GM23338 (cell line): ENCODE results near the gene LRIG1. TPM values are rescaled to one million over a fixed set of nuclear protein-coding genes. Genes with fewer than 3 reads are reported as not detected.
A peak's percentile ranks its signal among the peaks of the same experiment; 100 is the strongest.

Source experiments
- ATAC-seq: fragments of 200-7000 bp; cut with Tn5 transposase; 3 replicates; pipeline ENCODE4 v1.9.1; 2020
- DNase-seq: peaks from one replicate; pipeline ENCODE4 v3.0.0-alpha.2; 2015; ENCODE audit warnings: low spot score
- H2AFZ ChIP-seq: fragments of 200-600 bp; sonication (generic); 2 replicates; pipeline ENCODE4 v1.8.0; 2016; ENCODE audit warnings: antibody characterized with exemption, mild to moderate bottlenecking, moderate library complexity
- H3F3A ChIP-seq: fragments of 200-600 bp; sonication (generic); replicated peaks from 2 replicates; pipeline ENCODE4 v1.8.0; 2017; ENCODE audit warnings: antibody characterized with exemption, mixed run types, low read depth
- H3K27ac ChIP-seq: fragments of 200-600 bp; sonication (generic); 2 replicates; pipeline ENCODE4 v1.6.1; 2016; ENCODE audit warnings: low read depth
- H3K27me3 ChIP-seq: fragments of 200-600 bp; sonication (generic); 2 replicates; pipeline ENCODE4 v1.8.0; 2016; ENCODE audit warnings: mild to moderate bottlenecking, mixed run types, moderate library complexity; ENCODE audit not compliant: insufficient read depth
- H3K36me3 ChIP-seq: fragments of 200-600 bp; sonication (generic); 2 replicates; pipeline ENCODE4 v1.8.0; 2016; ENCODE audit warnings: mild to moderate bottlenecking; ENCODE audit not compliant: insufficient read depth
- H3K4me1 ChIP-seq: fragments of 200-600 bp; sonication (generic); 2 replicates; pipeline ENCODE4 v1.8.0; 2016; ENCODE audit warnings: mild to moderate bottlenecking, moderate library complexity; ENCODE audit not compliant: insufficient read depth
- H3K4me2 ChIP-seq: fragments of 200-600 bp; sonication (generic); 2 replicates; pipeline ENCODE4 v1.7.1; 2017; ENCODE audit warnings: mixed run types
- H3K4me3 ChIP-seq: fragments of 200-600 bp; sonication (generic); 2 replicates; pipeline ENCODE4 v1.6.1; 2016; ENCODE audit warnings: mixed run types
- H3K79me2 ChIP-seq: fragments of 200-600 bp; sonication (generic); replicated peaks from 2 replicates; pipeline ENCODE4 v1.8.0; 2017; ENCODE audit warnings: mild to moderate bottlenecking; ENCODE audit not compliant: insufficient read depth
- H3K9me2 ChIP-seq: fragments of 200-600 bp; sonication (generic); 2 replicates; pipeline ENCODE4 v1.8.0; 2017; ENCODE audit not compliant: insufficient read depth
- H4K20me1 ChIP-seq: fragments of 200-600 bp; sonication (generic); replicated peaks from 2 replicates; pipeline ENCODE4 v1.8.0; 2017; ENCODE audit warnings: mild to moderate bottlenecking; ENCODE audit not compliant: insufficient read depth
- H3K27ac Mint-ChIP-seq: 2 replicates; pipeline ENCODE4 v1.8.0; 2020; ENCODE audit warnings: inconsistent platforms, mild to moderate bottlenecking, moderate library complexity, mixed read lengths
- H3K27me3 Mint-ChIP-seq: 3 replicates; pipeline ENCODE4 v1.8.0; 2022; ENCODE audit warnings: low read depth, mild to moderate bottlenecking, moderate library complexity, mixed read lengths, inconsistent platforms; ENCODE audit not compliant: insufficient read depth, poor library complexity
- H3K36me3 Mint-ChIP-seq: 3 replicates; pipeline ENCODE4 v1.8.0; 2021; ENCODE audit warnings: low read depth, mild to moderate bottlenecking, inconsistent platforms, moderate library complexity, mixed read lengths
- H3K4me1 Mint-ChIP-seq: 3 replicates; pipeline ENCODE4 v1.8.0; 2020; ENCODE audit warnings: mild to moderate bottlenecking, inconsistent platforms, mixed read lengths
- H3K4me3 Mint-ChIP-seq: 3 replicates; pipeline ENCODE4 v1.8.0; 2021; ENCODE audit warnings: moderate library complexity, mild to moderate bottlenecking, inconsistent platforms, mixed read lengths
- H3K9me3 Mint-ChIP-seq: 3 replicates; pipeline ENCODE4 v1.8.0; 2020; ENCODE audit warnings: moderate library complexity, mild to moderate bottlenecking, inconsistent platforms, mixed read lengths
- CREB1 ChIP-seq: fragments of 250-450 bp; sonication (Bioruptor Pico); IDR thresholded peaks from 2 replicates; pipeline ENCODE4 v1.5.0; 2020; ENCODE audit warnings: low read depth, mild to moderate bottlenecking, moderate library complexity
- JUNB ChIP-seq: IDR thresholded peaks from one replicate; pipeline ENCODE4 v1.6.1; 2016; ENCODE audit warnings: antibody characterized with exemption; ENCODE audit not compliant: unreplicated experiment
- STAT1 ChIP-seq: IDR thresholded peaks from one replicate; pipeline ENCODE4 v1.6.1; 2016; ENCODE audit warnings: antibody characterized with exemption; ENCODE audit not compliant: unreplicated experiment
- ZNF331 ChIP-seq: fragments of 250-450 bp; sonication (Bioruptor Pico); IDR thresholded peaks from 2 replicates; pipeline ENCODE4 v1.5.0; 2020; ENCODE audit warnings: low read depth, mild to moderate bottlenecking, moderate library complexity
- ZNF462 ChIP-seq: fragments of 250-450 bp; sonication (Bioruptor Pico); IDR thresholded peaks from 2 replicates; pipeline ENCODE4 v1.5.0; 2020; ENCODE audit warnings: mild to moderate bottlenecking, moderate library complexity
- polyA plus RNA-seq: library from polyadenylated mRNA; unstranded; fragments of >200 nt; fragmentation: Nextera tagmentation; extraction: Ambion mirVana; gene quantifications from 2 replicates; pipeline ENCODE4 v1.2.1, GENCODE V29; 2016
- total RNA-seq: library from RNA; depleted of rRNA; stranded (reverse); fragments of >200 nt; shearing (Covaris generic); gene quantifications from 2 replicates; pipeline ENCODE4 v1.2.3, GENCODE V29; 2014
- TF ChIP-seq, protein P1 (sequence below): IDR thresholded peaks from 2 replicates; pipeline ENCODE4 v1.6.1; 2016; ENCODE audit warnings: antibody characterized with exemption
- TF ChIP-seq, protein P2 (sequence below), 2 experiments: fragments of 200-600 bp in 1 of 2; sonication (generic) in 1 of 2; conservative IDR thresholded peaks; 2 replicates each; pipeline versions ENCODE4 v1.5.1 to v1.6.1; 2016 to 2017; ENCODE audit warnings: antibody characterized with exemption in 2 of 2, low read depth in 2 of 2, mild to moderate bottlenecking in 2 of 2, moderate library complexity in 1 of 2
- TF ChIP-seq, protein P3 (sequence below): IDR thresholded peaks from one replicate; pipeline ENCODE4 v1.6.1; 2018; ENCODE audit warnings: antibody characterized with exemption; ENCODE audit not compliant: unreplicated experiment

Gene LRIG1
- total and polyA plus RNA-seq, 2 experiments from 2014 or later = 40.0 to 134 TPM

DNA sequence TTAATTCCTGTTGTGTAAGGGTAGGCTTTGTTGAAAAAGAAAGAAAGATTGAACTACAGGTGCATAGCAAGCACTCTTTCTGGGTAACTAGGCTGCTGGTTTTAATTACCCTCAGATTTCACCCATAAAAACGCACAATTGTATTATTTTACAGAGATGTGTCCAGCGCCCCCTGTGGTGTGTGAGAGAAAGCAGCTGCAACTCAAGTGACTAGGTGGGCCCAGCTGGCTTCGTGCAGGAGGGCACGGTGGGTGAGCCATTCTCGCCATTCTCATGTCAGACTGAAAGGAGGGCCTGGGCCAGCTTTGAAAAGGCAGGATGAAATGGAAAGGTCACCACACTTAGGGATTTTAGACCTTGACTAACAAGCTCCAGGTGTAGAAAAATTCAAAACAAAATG is 122.6 kb downstream of the LRIG1 start:
- H3K9me3 Mint-ChIP-seq = no peaks in the 10 kb centered on the region
- Histone ChIP-seq H3K4me3 (no peak overlapping the region), H2AFZ (no peak overlapping the region), H3K79me2 (no peaks in the 10 kb centered on the region), H3K27me3 (no peaks in the 10 kb centered on the region), H3K27ac (0 out of 2 replicates have a peak overlapping the region, but pooled peaks have one; percentile 7), H3K36me3 (peaks cover 34% of the 10 kb centered on the region), H3F3A (peaks cover 7% of the 10 kb centered on the region), H4K20me1 (peaks cover 11% of the 10 kb centered on the region; the same call in 1 of the 2 replicates), H3K4me1 (no peaks in the 10 kb centered on the region), H3K9me2 (no peaks in the 10 kb centered on the region), H3K4me2 (no peak overlapping the region)
- TF ChIP-seq, protein P1, sequence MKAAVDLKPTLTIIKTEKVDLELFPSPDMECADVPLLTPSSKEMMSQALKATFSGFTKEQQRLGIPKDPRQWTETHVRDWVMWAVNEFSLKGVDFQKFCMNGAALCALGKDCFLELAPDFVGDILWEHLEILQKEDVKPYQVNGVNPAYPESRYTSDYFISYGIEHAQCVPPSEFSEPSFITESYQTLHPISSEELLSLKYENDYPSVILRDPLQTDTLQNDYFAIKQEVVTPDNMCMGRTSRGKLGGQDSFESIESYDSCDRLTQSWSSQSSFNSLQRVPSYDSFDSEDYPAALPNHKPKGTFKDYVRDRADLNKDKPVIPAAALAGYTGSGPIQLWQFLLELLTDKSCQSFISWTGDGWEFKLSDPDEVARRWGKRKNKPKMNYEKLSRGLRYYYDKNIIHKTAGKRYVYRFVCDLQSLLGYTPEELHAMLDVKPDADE = no peak
- TF ChIP-seq, protein P2, sequence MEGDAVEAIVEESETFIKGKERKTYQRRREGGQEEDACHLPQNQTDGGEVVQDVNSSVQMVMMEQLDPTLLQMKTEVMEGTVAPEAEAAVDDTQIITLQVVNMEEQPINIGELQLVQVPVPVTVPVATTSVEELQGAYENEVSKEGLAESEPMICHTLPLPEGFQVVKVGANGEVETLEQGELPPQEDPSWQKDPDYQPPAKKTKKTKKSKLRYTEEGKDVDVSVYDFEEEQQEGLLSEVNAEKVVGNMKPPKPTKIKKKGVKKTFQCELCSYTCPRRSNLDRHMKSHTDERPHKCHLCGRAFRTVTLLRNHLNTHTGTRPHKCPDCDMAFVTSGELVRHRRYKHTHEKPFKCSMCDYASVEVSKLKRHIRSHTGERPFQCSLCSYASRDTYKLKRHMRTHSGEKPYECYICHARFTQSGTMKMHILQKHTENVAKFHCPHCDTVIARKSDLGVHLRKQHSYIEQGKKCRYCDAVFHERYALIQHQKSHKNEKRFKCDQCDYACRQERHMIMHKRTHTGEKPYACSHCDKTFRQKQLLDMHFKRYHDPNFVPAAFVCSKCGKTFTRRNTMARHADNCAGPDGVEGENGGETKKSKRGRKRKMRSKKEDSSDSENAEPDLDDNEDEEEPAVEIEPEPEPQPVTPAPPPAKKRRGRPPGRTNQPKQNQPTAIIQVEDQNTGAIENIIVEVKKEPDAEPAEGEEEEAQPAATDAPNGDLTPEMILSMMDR (conservative IDR thresholded peaks at IDR 0.05; ENCODE audit: low read depth in 2 of 2) = peak; percentile 70 to 77
- H3K4me1 Mint-ChIP-seq = peaks cover 9% of the 10 kb centered on the region
- peak; percentile 86 for DNase-seq
- H3K27ac Mint-ChIP-seq = no peak overlapping the region
- no peak overlapping the region for H3K4me3 Mint-ChIP-seq
- peak; percentile 80 for ATAC-seq
- peaks cover 8% of the 10 kb centered on the region for H3K27me3 Mint-ChIP-seq
- peaks cover 84% of the 10 kb centered on the region for H3K36me3 Mint-ChIP-seq

DNA sequence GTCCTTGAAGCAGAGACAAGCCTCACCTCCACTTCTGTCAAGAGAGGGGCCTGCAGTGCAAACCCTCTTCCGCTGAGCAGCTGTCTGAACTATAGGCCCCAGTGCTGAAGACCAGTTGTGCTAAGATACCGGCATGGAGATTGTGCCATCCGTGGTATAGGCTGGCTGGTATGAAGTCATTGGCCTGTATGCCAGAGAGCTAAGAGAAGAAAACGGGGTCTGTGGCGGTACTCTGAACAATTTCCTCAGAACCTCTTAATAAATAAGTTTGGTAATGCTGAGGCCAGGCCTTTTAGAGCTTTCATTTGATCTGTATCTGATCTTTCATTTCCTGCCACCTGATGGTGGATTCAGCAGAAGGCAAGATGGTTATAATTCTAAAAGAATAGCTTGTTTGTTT is 123.0 kb downstream of the LRIG1 start:
- H3K4me3 Mint-ChIP-seq = no peak overlapping the region
- Histone ChIP-seq H2AFZ (no peak overlapping the region), H3K36me3 (peaks cover 30% of the 10 kb centered on the region), H3K4me1 (no peaks in the 10 kb centered on the region), H3F3A (peaks cover 7% of the 10 kb centered on the region), H4K20me1 (peaks cover 11% of the 10 kb centered on the region; the same call in 1 of the 2 replicates), H3K4me2 (no peak overlapping the region), H3K27me3 (no peaks in the 10 kb centered on the region), H3K27ac (0 out of 2 replicates have a peak overlapping the region, but pooled peaks have one; percentile 7), H3K79me2 (no peaks in the 10 kb centered on the region), H3K4me3 (no peak overlapping the region), H3K9me2 (no peaks in the 10 kb centered on the region)
- ATAC-seq = no peak
- no peak overlapping the region for H3K27ac Mint-ChIP-seq
- peaks cover 80% of the 10 kb centered on the region for H3K36me3 Mint-ChIP-seq
- H3K9me3 Mint-ChIP-seq = no peaks in the 10 kb centered on the region
- peaks cover 8% of the 10 kb centered on the region for H3K27me3 Mint-ChIP-seq
- no peak for DNase-seq
- peaks cover 9% of the 10 kb centered on the region for H3K4me1 Mint-ChIP-seq
- TF ChIP-seq ZNF331 (CRISPR knock-in tag) = no peak
- TF ChIP-seq JUNB = no peak
- TF ChIP-seq, protein P3, sequence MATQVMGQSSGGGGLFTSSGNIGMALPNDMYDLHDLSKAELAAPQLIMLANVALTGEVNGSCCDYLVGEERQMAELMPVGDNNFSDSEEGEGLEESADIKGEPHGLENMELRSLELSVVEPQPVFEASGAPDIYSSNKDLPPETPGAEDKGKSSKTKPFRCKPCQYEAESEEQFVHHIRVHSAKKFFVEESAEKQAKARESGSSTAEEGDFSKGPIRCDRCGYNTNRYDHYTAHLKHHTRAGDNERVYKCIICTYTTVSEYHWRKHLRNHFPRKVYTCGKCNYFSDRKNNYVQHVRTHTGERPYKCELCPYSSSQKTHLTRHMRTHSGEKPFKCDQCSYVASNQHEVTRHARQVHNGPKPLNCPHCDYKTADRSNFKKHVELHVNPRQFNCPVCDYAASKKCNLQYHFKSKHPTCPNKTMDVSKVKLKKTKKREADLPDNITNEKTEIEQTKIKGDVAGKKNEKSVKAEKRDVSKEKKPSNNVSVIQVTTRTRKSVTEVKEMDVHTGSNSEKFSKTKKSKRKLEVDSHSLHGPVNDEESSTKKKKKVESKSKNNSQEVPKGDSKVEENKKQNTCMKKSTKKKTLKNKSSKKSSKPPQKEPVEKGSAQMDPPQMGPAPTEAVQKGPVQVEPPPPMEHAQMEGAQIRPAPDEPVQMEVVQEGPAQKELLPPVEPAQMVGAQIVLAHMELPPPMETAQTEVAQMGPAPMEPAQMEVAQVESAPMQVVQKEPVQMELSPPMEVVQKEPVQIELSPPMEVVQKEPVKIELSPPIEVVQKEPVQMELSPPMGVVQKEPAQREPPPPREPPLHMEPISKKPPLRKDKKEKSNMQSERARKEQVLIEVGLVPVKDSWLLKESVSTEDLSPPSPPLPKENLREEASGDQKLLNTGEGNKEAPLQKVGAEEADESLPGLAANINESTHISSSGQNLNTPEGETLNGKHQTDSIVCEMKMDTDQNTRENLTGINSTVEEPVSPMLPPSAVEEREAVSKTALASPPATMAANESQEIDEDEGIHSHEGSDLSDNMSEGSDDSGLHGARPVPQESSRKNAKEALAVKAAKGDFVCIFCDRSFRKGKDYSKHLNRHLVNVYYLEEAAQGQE = no peak
- no peak for TF ChIP-seq CREB1 (CRISPR knock-in tag)
- no peak for TF ChIP-seq ZNF462
- no peak for TF ChIP-seq STAT1
